Stomach smooth muscle (tissue), 2 donors: ENCODE data around the gene KL.

Source experiments
- H3K27ac ChIP-seq: one replicate; pipeline ENCODE4 v1.7.0; 2013; ENCODE audit warnings: mild to moderate bottlenecking, low read length, inconsistent platforms
- H3K27me3 ChIP-seq, 2 donors: one replicate each; pipeline ENCODE4 v1.7.0; 2013; ENCODE audit warnings: low read length in 2 of 2; ENCODE audit not compliant: insufficient read depth in 2 of 2, control insufficient read depth in 1 of 2
- H3K36me3 ChIP-seq, 2 donors: one replicate each; pipeline ENCODE4 v1.7.0; 2013; ENCODE audit warnings: low read length in 2 of 2; ENCODE audit not compliant: control insufficient read depth in 2 of 2, insufficient read depth in 2 of 2
- H3K4me1 ChIP-seq: one replicate; pipeline ENCODE4 v1.7.0; 2013; ENCODE audit warnings: low read length; ENCODE audit not compliant: control insufficient read depth, insufficient read depth
- H3K4me3 ChIP-seq, 2 donors: one replicate each; pipeline ENCODE4 v1.7.0; 2013; ENCODE audit warnings: low read length in 2 of 2
- H3K9ac ChIP-seq, 2 donors: one replicate each; pipeline ENCODE4 v1.7.0; 2013; ENCODE audit warnings: low read length in 2 of 2, mild to moderate bottlenecking in 1 of 2
- H3K9me3 ChIP-seq, 2 donors: one replicate each; pipeline ENCODE4 v1.7.0; 2013; ENCODE audit warnings: low read length in 2 of 2; ENCODE audit not compliant: control insufficient read depth in 2 of 2
- donor health status: healthy.
- donor health status: Pancreatic carcinoma.

KL gene

GRCh38 chr13:33016414-33017322 lies at the start of gene KL:
TSS of gene KL (plus strand) at chr13:33016423. CDS start at chr13:33016441, 18 bp downstream.
- Histone ChIP-seq H3K27me3 (no peaks in the 10 kb centered on the region), H3K9me3 (no peaks in the 10 kb centered on the region), H3K4me1 (peaks cover 13% of the 10 kb centered on the region)

GRCh38 chr13:32967584-32968182 lies 48.5 kb upstream of the KL start:
- no peak overlapping the region for H3K27ac ChIP-seq
- H3K9ac ChIP-seq, result no peak overlapping the region
- H3K4me1 ChIP-seq, result no peaks in the 10 kb centered on the region
- no peaks in the 10 kb centered on the region for H3K27me3 ChIP-seq
- no peak overlapping the region for H3K4me3 ChIP-seq
- H3K9me3 ChIP-seq, result no peaks in the 10 kb centered on the region
- H3K36me3 ChIP-seq, result no peaks in the 10 kb centered on the region

More at GRCh38 chr13:33016414-33017322, at the start of gene KL:
- peak within 1 kb of the TSS; percentile 58 to 59 for H3K9ac ChIP-seq
- H3K27ac ChIP-seq, result peak within 1 kb of the TSS; percentile 74
- peak within 1 kb of the TSS; percentile 69 to 79 for H3K4me3 ChIP-seq
- no peaks in the 10 kb centered on the region for H3K36me3 ChIP-seq

GRCh38 chr13:32968316-32968715 lies 47.9 kb upstream of the KL start:
- no peaks in the 10 kb centered on the region for H3K36me3 ChIP-seq
- no peak overlapping the region for H3K27ac ChIP-seq
- no peak overlapping the region for H3K4me3 ChIP-seq
- no peaks in the 10 kb centered on the region for H3K4me1 ChIP-seq
- H3K27me3 ChIP-seq, result no peaks in the 10 kb centered on the region
- no peaks in the 10 kb centered on the region for H3K9me3 ChIP-seq
- H3K9ac ChIP-seq, result no peak overlapping the region

- Histone ChIP-seq H3K4me3 (no peak overlapping the region), H3K27me3 (no peaks in the 10 kb centered on the region), H3K36me3 (no peaks in the 10 kb centered on the region), H3K9ac (no peak overlapping the region), H3K4me1 (no peaks in the 10 kb centered on the region), H3K27ac (peak overlapping the region; percentile 58), H3K9me3 (no peaks in the 10 kb centered on the region)
Measured at GRCh38 chr13:32968793-32969192, 47.4 kb upstream of the KL start.

- Histone ChIP-seq H3K9ac (peak overlapping the region; percentile 44 to 58), H3K27me3 (no peaks in the 10 kb centered on the region), H3K9me3 (no peaks in the 10 kb centered on the region), H3K4me3 (peak overlapping the region; percentile 18 to 54), H3K36me3 (no peaks in the 10 kb centered on the region), H3K4me1 (no peaks in the 10 kb centered on the region), H3K27ac (peak overlapping the region; percentile 58)
Measured at GRCh38 chr13:32969516-32969941, 46.7 kb upstream of the KL start.

- Histone ChIP-seq H3K4me1 (no peaks in the 10 kb centered on the region), H3K4me3 (no peak overlapping the region), H3K9me3 (no peaks in the 10 kb centered on the region), H3K36me3 (no peaks in the 10 kb centered on the region), H3K9ac (no peak overlapping the region), H3K27ac (no peak overlapping the region), H3K27me3 (no peaks in the 10 kb centered on the region)
Measured at GRCh38 chr13:32976056-32976805, 40.0 kb upstream of the KL start.

GRCh38 chr13:32976912-32977311 lies 39.3 kb upstream of the KL start:
- Histone ChIP-seq H3K27ac (no peak overlapping the region), H3K36me3 (no peaks in the 10 kb centered on the region), H3K9ac (no peak overlapping the region), H3K4me1 (no peaks in the 10 kb centered on the region), H3K9me3 (no peaks in the 10 kb centered on the region), H3K4me3 (no peak overlapping the region), H3K27me3 (no peaks in the 10 kb centered on the region)

- Histone ChIP-seq H3K27ac (no peak overlapping the region), H3K9ac (no peak overlapping the region), H3K9me3 (no peaks in the 10 kb centered on the region), H3K27me3 (no peaks in the 10 kb centered on the region), H3K4me3 (no peak overlapping the region), H3K36me3 (no peaks in the 10 kb centered on the region), H3K4me1 (no peaks in the 10 kb centered on the region)
Measured at GRCh38 chr13:32977321-32977720, 38.9 kb upstream of the KL start.

GRCh38 chr13:32978278-32978677 lies 37.9 kb upstream of the KL start:
- H3K9ac ChIP-seq, result no peak overlapping the region
- no peaks in the 10 kb centered on the region for H3K9me3 ChIP-seq
- no peak overlapping the region for H3K27ac ChIP-seq
- no peak overlapping the region for H3K4me3 ChIP-seq
- no peaks in the 10 kb centered on the region for H3K27me3 ChIP-seq
- H3K4me1 ChIP-seq, result no peaks in the 10 kb centered on the region
- H3K36me3 ChIP-seq, result no peaks in the 10 kb centered on the region

- peaks cover 0 to 6% of the 10 kb centered on the region in 2 donors for H3K9me3 ChIP-seq
- H3K27me3 ChIP-seq, result no peaks in the 10 kb centered on the region
- H3K9ac ChIP-seq, result no peak overlapping the region
- no peaks in the 10 kb centered on the region for H3K4me1 ChIP-seq
- no peaks in the 10 kb centered on the region for H3K36me3 ChIP-seq
- H3K4me3 ChIP-seq, result no peak overlapping the region
- H3K27ac ChIP-seq, result no peak overlapping the region
Measured at GRCh38 chr13:32983058-32983457, 33.2 kb upstream of the KL start.
